A549 (cell line): ENCODE measurements around the gene TM6SF1.
"Not testable (repeated sequence)": the region's sequence is repeated elsewhere in the genome, so short reads cannot be mapped to it uniquely, and the experiment has no call there.

Experiments used
- BCL3 ChIP-seq: fragments of >200 bp; sonication (Bioruptor Twin); formaldehyde crosslinking; IDR thresholded peaks from 3 replicates; pipeline ENCODE4 v1.6.1; 2016
- BHLHE40 ChIP-seq: IDR thresholded peaks from 2 replicates; pipeline ENCODE4 v1.6.1; 2012; ENCODE audit warnings: low read depth, low read length, inconsistent platforms
- CBX8 ChIP-seq: fragments of 200-600 bp; sonication (generic); IDR thresholded peaks from 2 replicates; pipeline ENCODE4 v1.6.1; 2016
- E2F6 ChIP-seq: IDR thresholded peaks from 2 replicates; pipeline ENCODE4 v1.6.1; 2012; ENCODE audit warnings: low read depth, borderline replicate concordance
- GATA3 ChIP-seq: IDR thresholded peaks from 2 replicates; pipeline ENCODE4 v1.6.1; 2012; ENCODE audit warnings: borderline replicate concordance
- JUN ChIP-seq, 2 experiments: fragments of >200 bp; sonication (Bioruptor Twin); formaldehyde crosslinking; IDR thresholded peaks; 2 replicates in 1 of 2; 3 replicates in 1 of 2; pipeline ENCODE4 v1.6.1; 2016 to 2017
- MAZ ChIP-seq: fragments of 150-350 bp; IDR thresholded peaks from 2 replicates; pipeline ENCODE4 v1.6.1; 2014; ENCODE audit warnings: antibody characterized with exemption, low read depth, low read length, borderline replicate concordance
- POLR2A ChIP-seq: IDR thresholded peaks from 2 replicates; pipeline ENCODE4 v1.6.1; 2012; ENCODE audit warnings: mild to moderate bottlenecking, low read length
- RAD21 ChIP-seq, 2 experiments: fragments of >200 bp in 1 of 2; sonication (Bioruptor Twin) in 1 of 2; formaldehyde crosslinking in 1 of 2; IDR thresholded peaks in 1 of 2; conservative IDR thresholded peaks in 1 of 2; 2 replicates in 1 of 2; 3 replicates in 1 of 2; pipeline ENCODE4 v1.6.1; 2012 to 2018; ENCODE audit warnings: inconsistent platforms in 1 of 2
- RCOR1 ChIP-seq: fragments of 150-350 bp; IDR thresholded peaks from 2 replicates; pipeline ENCODE4 v1.6.1; 2014; ENCODE audit warnings: antibody characterized with exemption, low read length, low read depth
- TP53 ChIP-seq: fragments of 250-450 bp; sonication (Bioruptor Pico); IDR thresholded peaks from 2 replicates; pipeline ENCODE4 v1.5.0; 2021; ENCODE audit warnings: mild to moderate bottlenecking, moderate library complexity
- USF2 ChIP-seq: fragments of 450-650 bp; IDR thresholded peaks from 2 replicates; pipeline ENCODE4 v1.6.1; 2014; ENCODE audit warnings: antibody characterized with exemption
- TF ChIP-seq, protein P1 (sequence below): IDR thresholded peaks from 2 replicates; pipeline ENCODE4 v1.6.1; 2012
- TF ChIP-seq, protein P2 (sequence below): fragments of >200 bp; sonication (Bioruptor Twin); formaldehyde crosslinking; IDR thresholded peaks from 3 replicates; pipeline ENCODE4 v1.5.1; 2016

DNA sequence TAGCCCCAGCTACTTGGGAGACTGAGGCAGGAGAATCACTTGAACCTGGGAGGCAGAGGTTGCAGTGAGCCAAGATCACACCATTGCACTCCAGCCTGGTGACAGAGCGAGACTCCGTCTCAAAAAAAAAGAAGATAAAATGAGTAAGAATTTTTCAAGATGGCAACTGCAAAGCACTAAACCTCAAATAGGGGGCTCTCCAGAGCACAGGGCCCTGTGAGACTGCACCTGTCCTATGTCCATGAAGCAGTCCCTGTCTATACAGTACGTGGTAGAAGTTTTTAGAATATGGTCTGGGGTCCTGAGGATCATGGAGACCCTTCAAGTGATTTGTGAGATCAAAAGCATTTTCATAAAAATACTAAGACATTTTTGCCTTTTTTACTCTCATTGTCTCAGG, 22.0 kb upstream of the TM6SF1 start:
- TF ChIP-seq, protein P1, sequence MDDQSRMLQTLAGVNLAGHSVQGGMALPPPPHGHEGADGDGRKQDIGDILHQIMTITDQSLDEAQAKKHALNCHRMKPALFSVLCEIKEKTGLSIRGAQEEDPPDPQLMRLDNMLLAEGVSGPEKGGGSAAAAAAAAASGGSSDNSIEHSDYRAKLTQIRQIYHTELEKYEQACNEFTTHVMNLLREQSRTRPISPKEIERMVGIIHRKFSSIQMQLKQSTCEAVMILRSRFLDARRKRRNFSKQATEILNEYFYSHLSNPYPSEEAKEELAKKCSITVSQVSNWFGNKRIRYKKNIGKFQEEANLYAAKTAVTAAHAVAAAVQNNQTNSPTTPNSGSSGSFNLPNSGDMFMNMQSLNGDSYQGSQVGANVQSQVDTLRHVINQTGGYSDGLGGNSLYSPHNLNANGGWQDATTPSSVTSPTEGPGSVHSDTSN: not testable (repeated sequence)
- TF ChIP-seq POLR2A; JUN (IDR thresholded peaks at IDR 0.05); TP53 (CRISPR knock-in tag); BHLHE40; RCOR1; CBX8; GATA3; USF2; RAD21 (conservative IDR thresholded peaks at IDR 0.05 in 1 of 2, IDR thresholded peaks at IDR 0.05 in 1 of 2); E2F6; MAZ; BCL3: not testable (repeated sequence)
- TF ChIP-seq, protein P2, sequence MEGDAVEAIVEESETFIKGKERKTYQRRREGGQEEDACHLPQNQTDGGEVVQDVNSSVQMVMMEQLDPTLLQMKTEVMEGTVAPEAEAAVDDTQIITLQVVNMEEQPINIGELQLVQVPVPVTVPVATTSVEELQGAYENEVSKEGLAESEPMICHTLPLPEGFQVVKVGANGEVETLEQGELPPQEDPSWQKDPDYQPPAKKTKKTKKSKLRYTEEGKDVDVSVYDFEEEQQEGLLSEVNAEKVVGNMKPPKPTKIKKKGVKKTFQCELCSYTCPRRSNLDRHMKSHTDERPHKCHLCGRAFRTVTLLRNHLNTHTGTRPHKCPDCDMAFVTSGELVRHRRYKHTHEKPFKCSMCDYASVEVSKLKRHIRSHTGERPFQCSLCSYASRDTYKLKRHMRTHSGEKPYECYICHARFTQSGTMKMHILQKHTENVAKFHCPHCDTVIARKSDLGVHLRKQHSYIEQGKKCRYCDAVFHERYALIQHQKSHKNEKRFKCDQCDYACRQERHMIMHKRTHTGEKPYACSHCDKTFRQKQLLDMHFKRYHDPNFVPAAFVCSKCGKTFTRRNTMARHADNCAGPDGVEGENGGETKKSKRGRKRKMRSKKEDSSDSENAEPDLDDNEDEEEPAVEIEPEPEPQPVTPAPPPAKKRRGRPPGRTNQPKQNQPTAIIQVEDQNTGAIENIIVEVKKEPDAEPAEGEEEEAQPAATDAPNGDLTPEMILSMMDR: not testable (repeated sequence)
